EL (cell line): ENCODE data around the gene PPP4R3A.
"Not testable (repeated sequence)": the region's sequence is repeated elsewhere in the genome, so short reads cannot be mapped to it uniquely, and the experiment has no call there.

ENCODE experiments used
- DNase-seq: peaks from one replicate; pipeline ENCODE4 v3.0.0-alpha.2; 2016

The PPP4R3A gene

GRCh38 chr14:91510171-91511042 lies at the start of gene PPP4R3A:
TSS of gene PPP4R3A (minus strand) at chr14:91510310. CDS start at chr14:91509647, 663 bp downstream.
- DNase-seq: peak; percentile 96

GRCh38 chr14:91555531-91555930 lies 45.4 kb upstream of the PPP4R3A start:
- no peak for DNase-seq

GRCh38 chr14:91554535-91555332 lies 44.6 kb upstream of the PPP4R3A start:
- no peak for DNase-seq

GRCh38 chr14:91548108-91548507 lies 38.0 kb upstream of the PPP4R3A start:
- no peak for DNase-seq

- DNase-seq: no peak
Measured at GRCh38 chr14:91545946-91546716, 36.0 kb upstream of the PPP4R3A start.

GRCh38 chr14:91545204-91545603 lies 35.1 kb upstream of the PPP4R3A start:
- no peak for DNase-seq

- no peak for DNase-seq
Measured at GRCh38 chr14:91536327-91536726, 26.2 kb upstream of the PPP4R3A start.

GRCh38 chr14:91534059-91534458 lies 23.9 kb upstream of the PPP4R3A start:
- not testable (repeated sequence) for DNase-seq

- DNase-seq: no peak
Measured at GRCh38 chr14:91533623-91534022, 23.5 kb upstream of the PPP4R3A start.

GRCh38 chr14:91523972-91524371 lies 13.9 kb upstream of the PPP4R3A start:
- no peak for DNase-seq

GRCh38 chr14:91521061-91521640 lies 11.0 kb upstream of the PPP4R3A start:
- DNase-seq: no peak

- no peak for DNase-seq
Measured at GRCh38 chr14:91520138-91520537, 10.0 kb upstream of the PPP4R3A start.

GRCh38 chr14:91519239-91520036 lies 9.3 kb upstream of the PPP4R3A start:
- no peak for DNase-seq

- DNase-seq: no peak
Measured at GRCh38 chr14:91516663-91517388, 6.7 kb upstream of the PPP4R3A start.

GRCh38 chr14:91515979-91516378 lies 5.9 kb upstream of the PPP4R3A start:
- DNase-seq: no peak

GRCh38 chr14:91511043-91511383 lies 903 bp upstream of the PPP4R3A start:
- DNase-seq: no peak

GRCh38 chr14:91509878-91510170 lies 286 bp downstream of the PPP4R3A start:
- no peak for DNase-seq

GRCh38 chr14:91509083-91509877 lies 830 bp downstream of the PPP4R3A start:
- peak; percentile 29 for DNase-seq

- no peak for DNase-seq
Measured at GRCh38 chr14:91508105-91508504, 2.0 kb downstream of the PPP4R3A start.

- DNase-seq: no peak
Measured at GRCh38 chr14:91506226-91506625, 3.9 kb downstream of the PPP4R3A start.
